ENCODE results near the gene SMARCA2.

The SMARCA2 gene

DNA sequence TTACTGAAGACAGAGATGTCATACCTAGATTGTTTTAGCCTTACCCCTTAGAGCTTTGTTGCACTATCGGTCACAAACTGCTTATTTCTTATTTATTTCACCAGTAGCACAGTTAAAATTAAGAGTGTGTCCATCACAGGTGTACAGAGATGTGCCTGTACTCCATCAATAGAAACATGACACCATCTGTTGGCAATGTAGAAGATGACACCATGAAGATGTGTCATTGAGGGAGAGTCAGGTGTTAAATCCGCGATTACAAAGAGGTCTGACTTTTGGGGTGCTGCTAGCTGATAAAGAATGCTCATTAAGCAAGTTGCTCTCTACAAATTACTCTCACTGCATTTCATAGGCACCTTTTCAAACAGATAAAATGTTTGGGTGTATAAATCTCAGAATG is 164.4 kb downstream of the SMARCA2 start:
- FAIRE-seq: no peak
- DNase-seq (ENCODE audit: insufficient read length, low spot score): no peak
- no peak for TF ChIP-seq POLR2A (IDR thresholded peaks at IDR 0.05; ENCODE audit: low read depth, low read length)

GRCh38 chr9:2180154-2180553 is 165.0 kb downstream of the SMARCA2 start:
- DNase-seq (ENCODE audit: insufficient read length, low spot score) (no peak), FAIRE-seq (no peak)

GRCh38 chr9:2180704-2181103 is 165.6 kb downstream of the SMARCA2 start:
- DNase-seq (ENCODE audit: insufficient read length, low spot score): no peak
- FAIRE-seq: no peak
- no peak for TF ChIP-seq POLR2A (IDR thresholded peaks at IDR 0.05; ENCODE audit: low read depth, low read length)

More at GRCh38 chr9:2180154-2180553, 165.0 kb downstream of the SMARCA2 start:
- TF ChIP-seq POLR2A (IDR thresholded peaks at IDR 0.05; ENCODE audit: low read depth, low read length): no peak

- no peak for FAIRE-seq
- no peak for TF ChIP-seq POLR2A (IDR thresholded peaks at IDR 0.05; ENCODE audit: low read depth, low read length)
- DNase-seq (ENCODE audit: insufficient read length, low spot score): peak; percentile 16
Measured at GRCh38 chr9:2181792-2182191, 166.6 kb downstream of the SMARCA2 start.

DNA sequence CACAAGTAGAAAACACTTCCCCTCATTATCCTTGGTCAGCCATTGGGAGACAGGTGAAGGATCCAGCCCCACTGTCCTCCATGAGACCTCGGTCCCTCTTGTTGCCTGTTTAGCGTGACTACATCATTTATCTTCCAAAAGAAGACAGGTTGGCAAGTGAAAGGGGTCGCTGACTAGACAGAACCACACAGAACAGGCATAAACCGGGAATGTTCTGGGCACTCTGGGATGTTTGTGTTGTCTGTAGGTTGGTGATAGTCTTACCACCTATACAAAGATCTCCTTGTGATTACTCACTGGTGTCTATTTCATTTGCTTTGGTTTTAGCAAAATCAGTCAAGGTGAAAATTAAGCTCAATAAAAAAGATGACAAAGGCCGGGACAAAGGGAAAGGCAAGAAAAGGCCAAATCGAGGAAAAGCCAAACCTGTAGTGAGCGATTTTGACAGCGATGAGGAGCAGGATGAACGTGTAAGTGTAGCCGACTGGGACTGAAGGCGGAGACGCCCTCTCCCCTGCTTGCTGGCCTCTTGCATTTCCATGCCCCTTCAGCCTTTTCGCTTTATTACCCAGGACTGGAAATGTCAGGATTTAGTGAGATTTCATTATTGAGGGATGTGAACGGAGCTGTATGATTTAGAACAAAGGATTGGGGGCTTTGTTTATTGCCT is 175.9 kb downstream of the SMARCA2 start:
- no peak for FAIRE-seq
- TF ChIP-seq POLR2A (IDR thresholded peaks at IDR 0.05; ENCODE audit: low read depth, low read length): no peak
- no peak for DNase-seq (ENCODE audit: insufficient read length, low spot score)

GRCh38 chr9:2191609-2191972 is 176.4 kb downstream of the SMARCA2 start:
- no peak for TF ChIP-seq POLR2A (IDR thresholded peaks at IDR 0.05; ENCODE audit: low read depth, low read length)
- FAIRE-seq: no peak
- no peak for DNase-seq (ENCODE audit: insufficient read length, low spot score)

GRCh38 chr9:2192356-2192979 is 177.3 kb downstream of the SMARCA2 start:
- no peak for FAIRE-seq
- DNase-seq (ENCODE audit: insufficient read length, low spot score): no peak
- TF ChIP-seq POLR2A (IDR thresholded peaks at IDR 0.05; ENCODE audit: low read depth, low read length): no peak

- FAIRE-seq: no peak
- no peak for TF ChIP-seq POLR2A (IDR thresholded peaks at IDR 0.05; ENCODE audit: low read depth, low read length)
- no peak for DNase-seq (ENCODE audit: insufficient read length, low spot score)
Measured at GRCh38 chr9:2193552-2193951, 178.4 kb downstream of the SMARCA2 start.

DNA sequence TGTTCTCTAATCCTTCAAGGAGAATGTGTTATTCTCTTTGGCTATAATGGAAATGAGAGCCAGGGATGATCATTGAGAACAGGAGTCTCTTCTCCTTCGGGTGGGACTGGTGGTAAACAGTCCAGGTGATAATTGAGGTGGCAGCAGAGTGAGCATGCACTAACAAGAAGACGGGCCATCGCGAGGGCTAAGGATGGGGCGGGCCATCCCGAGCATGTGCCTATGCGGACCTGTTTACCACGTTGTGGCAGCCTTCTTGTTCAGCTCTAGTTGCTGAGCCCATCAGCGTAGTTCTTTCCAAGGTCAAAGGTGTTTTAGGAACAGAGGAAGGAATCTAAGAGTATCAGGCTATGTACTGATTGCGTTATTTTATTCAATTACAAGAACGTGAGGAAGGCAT is 180.1 kb downstream of the SMARCA2 start:
- DNase-seq (ENCODE audit: insufficient read length, low spot score) (no peak), FAIRE-seq (no peak)
- no peak for TF ChIP-seq POLR2A (IDR thresholded peaks at IDR 0.05; ENCODE audit: low read depth, low read length)

DNA sequence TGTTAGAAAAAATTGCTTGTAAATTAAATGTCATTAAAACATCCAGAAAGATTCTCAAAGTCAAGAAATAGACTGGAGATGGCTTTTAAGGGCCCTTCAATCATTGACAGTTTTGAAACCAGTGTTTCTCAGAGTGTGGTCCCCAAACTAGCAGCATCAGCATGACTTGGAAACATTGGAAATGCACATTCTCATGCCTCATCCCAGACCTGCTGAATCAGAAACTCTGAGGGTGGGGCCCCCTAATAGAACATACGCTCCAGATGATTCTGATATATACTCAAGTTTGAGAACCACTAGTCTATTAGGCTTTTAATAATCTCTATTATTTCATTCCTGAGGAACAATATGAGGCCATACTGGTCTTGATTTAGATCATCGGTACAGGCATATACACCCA is 181.6 kb downstream of the SMARCA2 start:
- FAIRE-seq (no peak), DNase-seq (ENCODE audit: insufficient read length, low spot score) (no peak)
- no peak for TF ChIP-seq POLR2A (IDR thresholded peaks at IDR 0.05; ENCODE audit: low read depth, low read length)

- FAIRE-seq: no peak
- TF ChIP-seq POLR2A (IDR thresholded peaks at IDR 0.05; ENCODE audit: low read depth, low read length): no peak
- DNase-seq (ENCODE audit: insufficient read length, low spot score): no peak
Measured at GRCh38 chr9:2198956-2199635, 183.9 kb downstream of the SMARCA2 start.

DNA sequence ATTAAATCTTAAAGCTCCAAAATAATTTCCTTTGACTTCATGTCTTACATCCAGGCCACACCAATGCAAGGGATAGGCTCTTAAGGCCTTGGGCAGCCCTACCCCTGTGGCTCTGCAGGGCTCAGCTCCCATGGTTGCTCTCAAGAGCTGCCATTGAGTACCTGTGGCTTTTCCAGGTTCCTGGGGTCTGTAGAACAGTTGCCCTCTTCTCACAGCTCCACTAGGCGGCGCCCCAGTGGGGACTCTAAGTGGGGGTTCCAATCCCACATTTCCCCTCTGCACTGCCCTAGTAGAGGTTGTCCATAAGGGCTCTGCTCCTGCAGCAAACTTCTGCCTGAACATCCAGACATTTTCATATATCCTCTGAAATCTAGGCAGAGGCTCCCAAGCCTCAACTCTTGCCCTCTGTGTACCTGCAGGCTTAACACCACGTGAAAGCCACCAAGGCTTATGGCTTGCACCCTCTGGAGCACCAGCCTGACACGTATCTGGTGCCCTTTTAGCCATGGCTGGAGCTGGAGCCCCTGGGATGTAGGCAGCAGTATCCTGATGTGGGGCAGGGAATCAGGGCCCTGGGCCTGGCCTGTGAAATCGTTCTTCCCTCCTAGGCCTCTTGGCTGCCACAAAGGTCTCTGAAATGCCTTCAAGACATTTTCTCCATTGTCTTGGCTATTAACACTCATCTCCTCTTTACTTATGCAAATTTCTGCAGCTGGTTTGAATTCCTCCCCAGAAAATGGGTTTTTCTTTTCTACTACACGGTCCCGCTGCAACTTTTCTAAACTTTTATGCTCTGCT is 185.1 kb downstream of the SMARCA2 start:
- no peak for FAIRE-seq
- TF ChIP-seq POLR2A (IDR thresholded peaks at IDR 0.05; ENCODE audit: low read depth, low read length): no peak
- no peak for DNase-seq (ENCODE audit: insufficient read length, low spot score)

- TF ChIP-seq POLR2A (IDR thresholded peaks at IDR 0.05; ENCODE audit: low read depth, low read length): no peak
- FAIRE-seq (no peak), DNase-seq (ENCODE audit: insufficient read length, low spot score) (no peak)
Measured at GRCh38 chr9:2208465-2208864, 193.3 kb downstream of the SMARCA2 start.

GRCh38 chr9:2208991-2209390 is 193.8 kb downstream of the SMARCA2 start:
- no peak for FAIRE-seq
- DNase-seq (ENCODE audit: insufficient read length, low spot score): no peak
- no peak for TF ChIP-seq POLR2A (IDR thresholded peaks at IDR 0.05; ENCODE audit: low read depth, low read length)
